Measurements from ENCODE around the gene UGT1A1. TPM values are rescaled to one million over a fixed set of nuclear protein-coding genes. Genes with fewer than 3 reads are reported as not detected.

The UGT1A1 gene
- total RNA-seq, 1 experiment from 2014 or later, result not detected

GRCh38 chr2:233818639-233819621 lies 58.9 kb downstream of the UGT1A1 start:
- H3K23me2 ChIP-seq (ENCODE audit: insufficient read length, low read depth, low read length, poor library complexity, severe bottlenecking), result no peaks in the 10 kb centered on the region
- H3K14ac ChIP-seq (ENCODE audit: insufficient read depth, low read length), result no peak overlapping the region; the same call in 1 of the 2 replicates
- no peak overlapping the region for H3K4ac ChIP-seq (ENCODE audit: low read depth, low read length)
- no peak overlapping the region for H4K5ac ChIP-seq (ENCODE audit: insufficient read length, low read depth, low read length)
- no peak overlapping the region for H2BK12ac ChIP-seq (ENCODE audit: insufficient read length, low read depth, low read length)
- no peak overlapping the region for H4K91ac ChIP-seq (ENCODE audit: insufficient read length, low read depth, low read length)
- H2AK5ac ChIP-seq (ENCODE audit: insufficient read length, low read length), result no peak overlapping the region
- no peak overlapping the region for H2BK20ac ChIP-seq (ENCODE audit: low read depth, low read length, poor library complexity, severe bottlenecking)
- H2BK120ac ChIP-seq (ENCODE audit: low read depth, low read length, poor library complexity, severe bottlenecking), result no peak overlapping the region
- H3K4me2 ChIP-seq (ENCODE audit: insufficient read depth, insufficient read length, low read length), result no peak overlapping the region
- H3K27ac ChIP-seq (ENCODE audit: insufficient read length, low read depth, low read length), result no peak overlapping the region
- no peak overlapping the region for H3K4me3 Mint-ChIP-seq
- no peak overlapping the region for H3K23ac ChIP-seq (ENCODE audit: insufficient read length, low read depth, low read length)
- DNase-seq, result no peak
- no peak overlapping the region for H4K8ac ChIP-seq (replicated peaks; ENCODE audit: insufficient read length, low read depth, low read length)
- H3K9ac ChIP-seq (ENCODE audit: extremely low read depth, insufficient read length, low read length), result no peak overlapping the region
- no CpG with 5 or more reads among the region's 17 CpGs for WGBS (ENCODE audit: extremely low coverage, insufficient read length, low lambda C conversion rate)
- no peak for TF ChIP-seq CTCF (conservative IDR thresholded peaks at IDR 0.05)
- no peaks in the 10 kb centered on the region for H3K36me3 Mint-ChIP-seq (ENCODE audit: insufficient read depth in 1 of 3, low read depth in 3 of 3)
- no peak overlapping the region for H3K27ac Mint-ChIP-seq
- no peak overlapping the region for H3T11ph ChIP-seq (ENCODE audit: low read length)
- H3K79me2 ChIP-seq (ENCODE audit: insufficient read depth, low read length), result no peaks in the 10 kb centered on the region
- no peak overlapping the region for H2BK15ac ChIP-seq (ENCODE audit: low read depth, low read length)
- H3K4me1 Mint-ChIP-seq, result no peaks in the 10 kb centered on the region
- no peaks in the 10 kb centered on the region for H4K20me1 ChIP-seq (ENCODE audit: control insufficient read depth, insufficient read depth, insufficient read length)
- no peak overlapping the region for H2BK5ac ChIP-seq (ENCODE audit: insufficient read length, low read length)
- H3K9me3 Mint-ChIP-seq, result no peaks in the 10 kb centered on the region; a peak in 1 of 5 replicates
- H3K56ac ChIP-seq (ENCODE audit: insufficient read length, low read depth, low read length), result no peak overlapping the region
- no peak overlapping the region for H3K18ac ChIP-seq (ENCODE audit: insufficient read length, low read depth, low read length)
- no peaks in the 10 kb centered on the region for H3K79me1 ChIP-seq (ENCODE audit: insufficient read depth, low read depth, low read length, poor library complexity, severe bottlenecking)
- H2AFZ ChIP-seq (ENCODE audit: low read length), result no peak overlapping the region
- H3K4me1 ChIP-seq (ENCODE audit: insufficient read depth, low read length), result no peaks in the 10 kb centered on the region
- no peaks in the 10 kb centered on the region for H3K27me3 ChIP-seq (ENCODE audit: insufficient read depth, low read length)
- no peaks in the 10 kb centered on the region for H3K9me3 ChIP-seq (ENCODE audit: control insufficient read depth, low read depth, low read length)
- peaks cover 1% of the 10 kb centered on the region; the same call in 1 of the 2 replicates for H3K27me3 Mint-ChIP-seq (ENCODE audit: low read depth)
